22Rv1 (cell line): ENCODE results near the gene SLC44A2.

Source experiments
- H3K27ac ChIP-seq: fragments of 450-650 bp; 2 replicates; pipeline ENCODE4 v1.5.1; 2017
- CTCF ChIP-seq: fragments of 450-650 bp; IDR thresholded peaks from 2 replicates; pipeline ENCODE4 v1.5.1; 2017; ENCODE audit warnings: mild to moderate bottlenecking
- ZFX ChIP-seq: fragments of 450-650 bp; IDR thresholded peaks from 2 replicates; pipeline ENCODE4 v1.6.1; 2017; ENCODE audit warnings: antibody characterized with exemption, borderline replicate concordance

The SLC44A2 gene

GRCh38 chr19:10631874-10632273 is 6.5 kb downstream of the SLC44A2 start:
- TF ChIP-seq ZFX (no peak), CTCF (no peak)
- no peak overlapping the region for H3K27ac ChIP-seq

GRCh38 chr19:10634430-10634829 is 9.1 kb downstream of the SLC44A2 start:
- TF ChIP-seq CTCF (no peak), ZFX (no peak)
- 0 out of 2 replicates have a peak overlapping the region, but pooled peaks have one; percentile 83 for H3K27ac ChIP-seq

- TF ChIP-seq ZFX (no peak), CTCF (no peak)
- H3K27ac ChIP-seq, result peak overlapping the region; percentile 83
Measured at GRCh38 chr19:10634963-10635362, 9.6 kb downstream of the SLC44A2 start.

GRCh38 chr19:10636304-10636972 is 11.1 kb downstream of the SLC44A2 start:
- TF ChIP-seq ZFX, result no peak
- TF ChIP-seq CTCF, result no peak
- H3K27ac ChIP-seq, result peak overlapping the region; percentile 83

GRCh38 chr19:10637894-10638293 is 12.5 kb downstream of the SLC44A2 start:
- TF ChIP-seq ZFX, result no peak
- no peak for TF ChIP-seq CTCF
- H3K27ac ChIP-seq, result no peak overlapping the region

- no peak overlapping the region for H3K27ac ChIP-seq
- no peak for TF ChIP-seq CTCF
- no peak for TF ChIP-seq ZFX
Measured at GRCh38 chr19:10639836-10640235, 14.5 kb downstream of the SLC44A2 start.

- no peak overlapping the region for H3K27ac ChIP-seq
Measured at GRCh38 chr19:10640361-10640760, 15.0 kb downstream of the SLC44A2 start.

More at GRCh38 chr19:10640361-10640760, 15.0 kb downstream of the SLC44A2 start:
- no peak for TF ChIP-seq CTCF
